GM12874 (cell line): ENCODE measurements around the gene TMCC3.

Source experiments
- TF ChIP-seq, protein P1 (sequence below): IDR thresholded peaks from 2 replicates; pipeline ENCODE4 v1.5.1; 2011; ENCODE audit warnings: low read depth, mild to moderate bottlenecking, control low read depth, low read length, moderate library complexity; ENCODE audit not compliant: insufficient read depth

Gene TMCC3

DNA sequence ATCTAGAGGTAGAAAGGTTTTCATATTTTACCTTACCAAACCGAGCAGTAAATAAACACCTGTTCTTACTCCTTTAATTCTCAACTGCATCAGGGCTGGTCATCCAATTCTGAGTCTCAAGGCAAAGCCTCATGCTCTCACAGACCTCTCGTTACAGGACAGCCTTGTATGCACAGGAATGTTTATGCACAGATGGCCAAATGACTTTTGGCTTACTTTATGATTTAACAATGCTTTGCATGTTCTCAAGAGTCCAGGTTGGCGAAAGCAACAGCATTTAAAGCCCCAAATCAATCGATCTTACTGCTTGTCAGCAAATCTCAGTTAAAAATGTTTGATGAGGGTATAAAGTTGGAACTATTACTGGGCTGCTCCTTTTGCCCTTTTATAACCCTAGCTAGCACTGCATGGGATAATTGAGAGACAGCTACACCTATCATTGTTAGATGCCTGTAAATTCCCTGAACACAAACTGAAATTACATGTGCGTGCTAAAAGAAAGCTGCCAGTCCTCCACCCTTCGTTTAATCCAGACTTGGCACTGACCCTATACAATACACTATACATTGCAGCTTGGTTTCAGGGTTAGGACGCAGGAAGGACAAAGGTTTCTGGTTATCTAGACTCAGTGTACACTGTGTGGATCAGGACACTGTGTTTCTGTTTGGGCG is 63.6 kb downstream of the TMCC3 start:
- TF ChIP-seq, protein P1, sequence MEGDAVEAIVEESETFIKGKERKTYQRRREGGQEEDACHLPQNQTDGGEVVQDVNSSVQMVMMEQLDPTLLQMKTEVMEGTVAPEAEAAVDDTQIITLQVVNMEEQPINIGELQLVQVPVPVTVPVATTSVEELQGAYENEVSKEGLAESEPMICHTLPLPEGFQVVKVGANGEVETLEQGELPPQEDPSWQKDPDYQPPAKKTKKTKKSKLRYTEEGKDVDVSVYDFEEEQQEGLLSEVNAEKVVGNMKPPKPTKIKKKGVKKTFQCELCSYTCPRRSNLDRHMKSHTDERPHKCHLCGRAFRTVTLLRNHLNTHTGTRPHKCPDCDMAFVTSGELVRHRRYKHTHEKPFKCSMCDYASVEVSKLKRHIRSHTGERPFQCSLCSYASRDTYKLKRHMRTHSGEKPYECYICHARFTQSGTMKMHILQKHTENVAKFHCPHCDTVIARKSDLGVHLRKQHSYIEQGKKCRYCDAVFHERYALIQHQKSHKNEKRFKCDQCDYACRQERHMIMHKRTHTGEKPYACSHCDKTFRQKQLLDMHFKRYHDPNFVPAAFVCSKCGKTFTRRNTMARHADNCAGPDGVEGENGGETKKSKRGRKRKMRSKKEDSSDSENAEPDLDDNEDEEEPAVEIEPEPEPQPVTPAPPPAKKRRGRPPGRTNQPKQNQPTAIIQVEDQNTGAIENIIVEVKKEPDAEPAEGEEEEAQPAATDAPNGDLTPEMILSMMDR, result no peak

DNA sequence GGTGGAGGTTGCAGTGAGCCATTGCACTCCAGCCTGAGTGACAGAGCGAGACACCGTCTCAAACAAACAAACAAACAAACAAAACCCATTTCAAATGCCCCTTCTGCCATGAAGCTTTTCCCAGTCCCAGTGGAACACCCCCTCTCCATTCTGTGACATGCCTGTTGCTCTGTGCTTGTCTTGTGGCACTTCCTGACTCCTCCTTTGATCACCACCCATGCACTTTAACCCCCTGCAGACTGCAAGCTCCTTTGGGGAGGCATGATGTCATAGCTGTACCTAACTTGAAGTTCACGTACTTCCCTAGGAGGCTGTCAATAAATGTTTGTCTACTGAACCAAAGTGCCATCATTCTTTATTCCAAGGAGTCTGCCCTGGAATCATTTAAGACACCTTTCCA is 64.7 kb downstream of the TMCC3 start:
- TF ChIP-seq, protein P1, result no peak

DNA sequence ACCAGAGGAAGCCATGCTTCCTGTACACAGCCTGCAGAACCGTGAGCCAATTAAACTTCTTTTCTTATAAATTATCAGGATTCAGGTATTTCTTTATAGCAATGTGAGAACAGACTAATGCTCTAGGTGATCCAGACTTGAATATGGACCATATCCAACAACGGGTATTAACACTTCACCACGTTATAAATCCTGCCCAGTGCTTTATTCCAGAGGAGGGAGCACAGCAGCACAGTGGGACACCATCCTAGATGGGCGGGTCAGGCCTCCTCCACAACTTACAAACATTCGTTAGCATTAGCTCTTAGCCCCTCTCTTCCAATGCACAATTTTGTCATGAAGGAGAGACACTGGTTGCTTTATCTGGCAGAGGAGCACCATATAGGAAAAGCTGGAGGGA is 66.0 kb downstream of the TMCC3 start:
- TF ChIP-seq, protein P1, result no peak

DNA sequence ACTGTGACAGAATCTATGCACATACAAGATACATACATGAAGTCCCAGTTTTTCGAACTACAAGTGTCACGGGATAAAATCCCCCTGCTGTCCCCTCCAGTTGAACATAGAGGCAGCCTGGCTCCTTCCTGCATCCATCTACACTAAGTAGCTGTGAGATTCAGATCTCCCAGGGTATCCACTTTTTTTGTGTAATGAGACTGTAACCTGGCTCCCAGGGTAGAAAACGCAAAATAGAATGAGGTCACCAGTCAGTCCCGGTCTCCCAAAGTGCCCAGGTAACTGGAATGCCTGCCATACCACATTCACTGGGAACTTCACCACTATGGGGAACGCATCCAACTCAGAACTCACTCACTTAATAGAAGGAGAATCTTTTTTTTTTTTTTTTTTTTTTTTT is 67.8 kb downstream of the TMCC3 start:
- TF ChIP-seq, protein P1, result no peak

DNA sequence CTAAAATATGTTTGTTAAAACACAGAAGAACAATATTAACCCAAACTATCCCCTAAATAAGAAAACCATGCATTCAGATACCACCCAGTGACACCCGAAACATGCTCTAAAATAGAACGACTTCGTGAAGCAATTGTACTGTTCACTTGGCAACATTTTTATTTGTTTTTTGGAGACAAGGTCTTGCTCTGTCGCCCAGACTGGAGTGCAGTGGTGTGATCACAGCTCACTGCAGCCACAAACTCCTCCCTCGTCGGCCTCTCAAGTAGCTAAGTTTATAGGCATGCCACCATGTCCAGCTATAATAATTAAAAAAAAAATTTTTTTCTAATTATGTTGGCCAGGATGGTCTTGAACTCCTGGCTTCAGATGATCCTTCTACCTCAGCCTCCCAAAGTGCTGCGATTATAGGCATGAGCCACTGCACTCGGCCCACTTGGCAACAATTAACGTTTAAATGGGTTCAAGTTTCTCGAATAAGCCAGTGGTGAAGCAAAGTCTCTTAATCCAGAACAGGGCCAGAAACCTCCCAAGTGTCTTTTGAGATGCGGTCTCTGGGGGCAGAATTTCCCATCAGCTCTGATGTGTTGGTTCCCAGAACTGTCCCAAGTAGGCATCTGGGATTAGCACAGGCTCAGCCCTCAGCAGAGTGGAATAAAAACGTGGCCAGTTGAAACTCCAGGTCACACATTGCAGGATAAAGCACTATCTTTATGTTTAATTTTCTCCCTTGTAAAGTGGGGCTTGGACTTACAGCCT is 74.5 kb downstream of the TMCC3 start:
- TF ChIP-seq, protein P1, result no peak

DNA sequence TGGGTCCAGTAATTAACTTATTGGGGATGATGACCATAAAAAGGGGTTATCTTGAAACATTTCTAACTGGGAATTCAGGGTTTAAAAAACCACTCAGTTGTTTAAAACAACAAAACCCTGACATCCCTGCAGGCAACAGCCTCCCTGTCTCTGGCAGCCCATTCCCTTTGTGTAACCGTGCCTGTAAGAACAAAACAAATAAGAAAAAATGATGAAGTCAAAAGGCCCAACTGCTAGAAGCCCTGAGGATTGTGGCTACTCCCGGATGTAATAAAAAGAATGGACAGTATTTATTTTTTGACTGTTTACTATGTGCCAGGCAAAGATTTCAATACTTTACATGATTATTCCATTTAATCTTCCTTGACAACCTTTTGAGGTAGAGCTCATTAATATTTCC is 75.3 kb downstream of the TMCC3 start:
- TF ChIP-seq, protein P1, result no peak

DNA sequence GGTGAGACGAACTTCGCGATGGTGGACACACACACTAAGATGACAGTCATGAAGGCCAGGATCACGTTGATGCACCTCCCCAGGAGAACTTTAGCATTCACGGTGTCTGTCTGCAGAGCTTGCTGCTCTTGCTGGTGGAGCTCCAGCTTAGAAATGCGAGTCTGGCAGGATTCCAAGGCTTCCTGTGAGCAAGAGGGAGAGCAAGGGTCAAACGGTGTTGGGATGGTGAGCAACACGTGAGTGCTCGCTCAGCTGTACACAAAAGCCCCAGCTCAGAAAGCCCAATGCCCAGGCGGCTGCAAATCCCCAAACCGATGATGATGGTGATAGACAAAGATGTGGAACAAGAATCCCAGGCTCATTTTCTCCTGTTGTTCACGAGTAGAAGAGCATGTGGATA is 78.8 kb downstream of the TMCC3 start:
- TF ChIP-seq, protein P1, result no peak
